ENCODE data around the gene NQO2. TPM values are rescaled to one million over a fixed set of nuclear protein-coding genes. Genes with fewer than 3 reads are reported as not detected.

Gene NQO2
- total RNA-seq, 2 experiments from 2014 or later: 23.8 to 24.7 TPM

DNA sequence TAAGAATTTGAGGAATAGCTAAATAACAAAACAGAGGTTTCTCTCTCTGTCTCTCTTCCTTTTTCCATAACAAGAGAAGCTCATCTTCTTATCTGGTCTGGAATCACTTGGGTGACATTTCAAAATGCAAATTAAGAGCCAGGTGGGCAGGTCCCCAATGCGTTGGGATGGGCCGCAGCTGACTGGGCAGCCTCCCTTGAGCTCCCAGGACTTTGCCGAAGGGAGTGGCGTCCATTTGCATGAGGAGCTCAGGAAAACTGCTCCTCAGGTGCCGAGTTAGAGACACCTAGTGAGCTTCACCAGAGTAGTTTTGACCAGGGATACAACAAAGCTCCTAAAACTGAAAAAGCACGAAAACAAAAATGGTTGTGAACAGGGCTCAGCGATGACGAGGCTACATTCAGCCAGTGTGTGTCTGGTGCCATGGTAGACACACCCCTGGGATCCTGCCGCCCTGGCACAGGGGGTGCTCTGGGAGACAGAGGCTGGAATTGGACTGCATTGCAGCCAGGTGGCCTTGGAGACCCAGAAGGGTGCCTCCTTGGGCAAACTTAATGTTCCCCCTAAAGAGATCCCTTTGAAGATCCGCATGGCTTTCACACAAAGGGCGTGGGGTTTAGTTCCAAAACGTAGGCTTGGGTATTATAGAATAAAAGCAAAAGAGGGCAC is 14.8 kb upstream of the NQO2 start:
- Mint-ChIP-seq H3K36me3 (ENCODE audit: low read depth) (no peaks in the 10 kb centered on the region), H3K27ac (no peak overlapping the region), H3K4me3 (no peak overlapping the region), H3K4me1 (ENCODE audit: low read depth) (peaks cover 15% of the 10 kb centered on the region), H3K9me3 (no peaks in the 10 kb centered on the region), H3K27me3 (no peaks in the 10 kb centered on the region)
- ATAC-seq (no peak), DNase-seq (no peak)
- ChIA-PET CTCF (interaction anchor here (0.9 to 2.5 kb wide), 3 partner anchors 33 to 222 kb away, joined by 4 to 13 read pairs (median 5); no protein-coding TSS in a partner anchor), POLR2A (interaction anchor here (1.0 kb wide), 1 partner anchor 9 kb away, joined by 3 read pairs; no protein-coding TSS in a partner anchor)
- intact Hi-C loops (cut with micrococcal nuclease): loop anchor here (5.0 kb wide), 1 partner anchor 43 kb away; no protein-coding TSS in a partner anchor
- TF ChIP-seq, protein P1, sequence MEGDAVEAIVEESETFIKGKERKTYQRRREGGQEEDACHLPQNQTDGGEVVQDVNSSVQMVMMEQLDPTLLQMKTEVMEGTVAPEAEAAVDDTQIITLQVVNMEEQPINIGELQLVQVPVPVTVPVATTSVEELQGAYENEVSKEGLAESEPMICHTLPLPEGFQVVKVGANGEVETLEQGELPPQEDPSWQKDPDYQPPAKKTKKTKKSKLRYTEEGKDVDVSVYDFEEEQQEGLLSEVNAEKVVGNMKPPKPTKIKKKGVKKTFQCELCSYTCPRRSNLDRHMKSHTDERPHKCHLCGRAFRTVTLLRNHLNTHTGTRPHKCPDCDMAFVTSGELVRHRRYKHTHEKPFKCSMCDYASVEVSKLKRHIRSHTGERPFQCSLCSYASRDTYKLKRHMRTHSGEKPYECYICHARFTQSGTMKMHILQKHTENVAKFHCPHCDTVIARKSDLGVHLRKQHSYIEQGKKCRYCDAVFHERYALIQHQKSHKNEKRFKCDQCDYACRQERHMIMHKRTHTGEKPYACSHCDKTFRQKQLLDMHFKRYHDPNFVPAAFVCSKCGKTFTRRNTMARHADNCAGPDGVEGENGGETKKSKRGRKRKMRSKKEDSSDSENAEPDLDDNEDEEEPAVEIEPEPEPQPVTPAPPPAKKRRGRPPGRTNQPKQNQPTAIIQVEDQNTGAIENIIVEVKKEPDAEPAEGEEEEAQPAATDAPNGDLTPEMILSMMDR (IDR thresholded peaks at IDR 0.05): no peak

DNA sequence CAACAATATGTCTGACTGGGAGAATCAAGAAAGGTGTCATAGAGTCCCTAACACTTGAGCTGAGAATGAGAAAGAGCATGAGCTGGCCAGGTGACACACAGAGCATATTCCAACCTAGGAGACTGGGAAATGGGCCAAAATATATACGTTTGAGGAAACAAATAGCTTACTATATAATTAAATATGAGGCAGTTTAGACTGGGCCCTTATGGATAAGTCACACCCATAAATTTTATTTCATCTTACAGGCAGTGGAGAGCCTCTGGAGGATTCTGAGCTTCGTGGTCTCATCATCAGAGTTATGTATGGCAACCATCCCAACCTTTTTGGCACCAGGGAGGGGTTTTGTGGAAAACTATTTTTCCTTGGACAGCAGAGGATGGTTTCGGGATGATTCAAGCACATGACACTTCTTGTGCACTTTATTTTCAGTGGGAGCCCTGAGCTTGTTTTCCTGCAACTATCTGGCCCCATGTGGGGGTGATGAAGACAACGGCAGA is 12.9 kb upstream of the NQO2 start:
- DNase-seq: no peak
- Mint-ChIP-seq H3K4me3 (no peak overlapping the region), H3K4me1 (ENCODE audit: low read depth) (peaks cover 17% of the 10 kb centered on the region), H3K36me3 (ENCODE audit: low read depth) (no peaks in the 10 kb centered on the region), H3K27me3 (no peaks in the 10 kb centered on the region), H3K9me3 (no peaks in the 10 kb centered on the region), H3K27ac (no peak overlapping the region)
- ChIA-PET CTCF (interaction anchor here (0.6 to 6.9 kb wide), 15 partner anchors 8 to 1403 kb away, joined by 3 to 85 read pairs (median 5); no protein-coding TSS in a partner anchor), POLR2A (interaction anchor here (1.0 to 2.2 kb wide), 2 partner anchors 15 to 129 kb away, joined by 3 to 5 read pairs; no protein-coding TSS in a partner anchor)
- ATAC-seq: no peak
- intact Hi-C loops (cut with micrococcal nuclease): loop anchor here (5.0 kb wide), 1 partner anchor 44 kb away; no protein-coding TSS in a partner anchor
- TF ChIP-seq, protein P1 (IDR thresholded peaks at IDR 0.05): no peak

DNA sequence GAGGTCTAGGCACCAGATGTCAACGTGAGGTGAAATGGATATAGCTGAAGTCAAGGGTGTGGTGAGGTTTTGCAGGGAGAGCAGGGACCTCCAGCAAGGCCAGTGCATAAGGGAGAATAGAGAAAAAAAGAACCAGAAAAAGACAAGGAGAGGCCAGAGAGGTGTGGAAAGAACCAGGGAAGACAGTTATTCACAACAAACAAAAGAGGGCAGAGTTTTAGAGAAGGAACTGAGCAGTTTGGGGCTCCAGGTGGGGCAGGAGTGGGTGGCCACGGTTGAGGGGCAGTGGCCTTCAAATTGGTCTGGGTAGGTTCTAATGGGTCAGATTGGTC is 11.6 kb upstream of the NQO2 start:
- TF ChIP-seq, protein P1 (IDR thresholded peaks at IDR 0.05): no peak
- Mint-ChIP-seq H3K27me3 (no peaks in the 10 kb centered on the region), H3K27ac (peak overlapping the region; percentile 91), H3K9me3 (no peaks in the 10 kb centered on the region), H3K36me3 (ENCODE audit: low read depth) (no peaks in the 10 kb centered on the region), H3K4me1 (ENCODE audit: low read depth) (peaks cover 19% of the 10 kb centered on the region), H3K4me3 (peak overlapping the region; percentile 95)
- POLR2A ChIA-PET: interaction anchor here (0.8 to 3.5 kb wide), 11 partner anchors 10 to 222 kb away, joined by 3 to 33 read pairs (median 7); partner anchors contain the start of genes NQO2 and WRNIP1
- intact Hi-C loops (cut with micrococcal nuclease): loop anchor here (2.0 to 5.0 kb wide), 2 partner anchors 46 to 141 kb away; no protein-coding TSS in a partner anchor
- no peak for DNase-seq
- ATAC-seq: no peak
- CTCF ChIA-PET: interaction anchor here (0.8 to 6.9 kb wide), 19 partner anchors 9 to 222 kb away, joined by 3 to 85 read pairs (median 11); partner anchors contain the start of genes NQO2, RIPK1, SERPINB1 and SERPINB6

DNA sequence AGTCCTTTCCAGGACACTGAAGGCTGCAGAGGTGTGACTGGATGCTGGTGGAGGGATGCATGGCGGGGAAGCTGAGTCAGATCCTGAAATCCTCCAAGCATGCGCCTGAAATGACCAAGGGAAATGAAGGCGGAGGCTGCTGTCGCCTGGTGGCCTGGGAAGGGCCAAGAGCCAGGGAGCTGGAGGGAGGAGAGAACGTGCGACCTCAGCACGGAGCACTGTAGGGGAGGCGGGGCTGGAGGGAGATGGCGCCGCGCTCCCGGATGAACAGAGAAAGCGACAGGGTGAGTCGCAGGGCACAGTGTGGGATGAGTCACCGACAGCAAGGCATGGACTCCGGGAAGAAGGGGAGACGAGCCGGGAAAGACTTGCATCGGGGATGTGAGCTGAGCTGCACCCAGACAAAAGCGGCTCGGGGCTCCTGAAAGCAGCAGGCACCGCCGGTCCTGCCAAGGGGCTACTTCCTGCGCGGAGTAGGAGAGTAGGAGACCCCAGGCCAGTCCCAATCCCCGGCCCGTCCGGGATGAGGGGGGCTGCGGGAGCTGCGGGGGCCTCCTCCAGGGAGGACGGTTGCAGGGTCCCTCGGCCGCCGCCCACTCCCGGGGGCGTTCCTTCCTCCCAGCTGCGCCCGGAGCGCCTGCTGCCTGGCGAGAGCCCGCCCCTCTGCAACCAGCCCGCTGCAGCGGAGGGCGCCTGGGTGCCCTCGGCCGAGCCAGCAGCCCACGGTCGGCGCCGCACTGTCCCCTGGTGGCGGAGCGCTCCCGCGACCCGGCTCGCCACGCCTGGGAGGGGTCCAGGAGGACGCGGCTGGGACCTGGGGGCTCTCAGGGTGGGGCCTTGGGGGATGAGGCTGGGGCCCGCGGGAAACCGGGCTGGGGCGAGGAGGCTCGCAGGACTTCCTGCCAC is 11.0 kb upstream of the NQO2 start:
- DNase-seq (peak; percentile 83), ATAC-seq (peak; percentile 82)
- Mint-ChIP-seq H3K4me3 (peak overlapping the region; percentile 95), H3K9me3 (no peaks in the 10 kb centered on the region), H3K27me3 (no peaks in the 10 kb centered on the region), H3K27ac (peak overlapping the region; percentile 100), H3K36me3 (ENCODE audit: low read depth) (no peaks in the 10 kb centered on the region), H3K4me1 (ENCODE audit: low read depth) (peaks cover 19% of the 10 kb centered on the region)
- intact Hi-C loops (cut with micrococcal nuclease): loop anchor here (2.0 to 5.0 kb wide), 2 partner anchors 46 to 142 kb away; no protein-coding TSS in a partner anchor
- CTCF ChIA-PET: interaction anchor here (0.7 to 6.9 kb wide), 32 partner anchors 9 to 223 kb away, joined by 3 to 85 read pairs (median 4); partner anchors contain the start of genes NQO2, RIPK1, SERPINB1 and SERPINB6
- TF ChIP-seq, protein P1 (IDR thresholded peaks at IDR 0.05): peak; percentile 71
- POLR2A ChIA-PET: interaction anchor here (0.8 to 3.5 kb wide), 27 partner anchors 11 to 270 kb away, joined by 3 to 33 read pairs (median 6); partner anchors contain the start of genes NQO2, PSMG4, RIPK1 and SERPINB1
